Left ventricle myocardium superior (tissue), 1 donor: Measurements from ENCODE around the gene HAGHL. TPM values are rescaled to one million over a fixed set of nuclear protein-coding genes. Genes with fewer than 3 reads are reported as not detected.

Source experiments
- ATAC-seq: fragments of 200-7000 bp; cut with Tn5 transposase; one replicate; pipeline ENCODE4 v1.9.1; 2020; ENCODE audit warnings: mild to moderate bottlenecking, moderate library complexity
- DNase-seq: peaks from one replicate; pipeline ENCODE4 v3.0.0-alpha.2; 2020
- intact Hi-C: fragments of 100-400 bp; cut with micrococcal nuclease; formaldehyde crosslinking; loops from one replicate; pipeline ENCODE4 v1.11.0; 2022
- microRNA-seq: library from miRNA; unstranded; fragments of <30 nt; microRNA quantifications from one replicate; pipeline ENCODE4 v1.2.0, GENCODE V29; 2020; ENCODE audit warnings: borderline number of aligned reads
- total RNA-seq: library from RNA; stranded (reverse); fragmentation: NEBNext Ultra II Directional; extraction: Animal tissue kit (Norgen Biotek cat#: 25700); gene quantifications from one replicate; pipeline ENCODE4 v1.2.1, GENCODE V29; 2021
- donor health status: DM: no; HTN: yes; CAD: no; lungs with severe emphysema.

Gene HAGHL
- total RNA-seq, 1 donor from 2014 or later, result 13.6 TPM

- intact Hi-C loops, result no loop called here
- ATAC-seq, result no peak
- DNase-seq, result no peak
Observed at GRCh38 chr16:777826-778225, 50.9 kb downstream of the HAGHL start.

- intact Hi-C loops, result no loop called here
- ATAC-seq, result no peak
- DNase-seq, result no peak
Observed at GRCh38 chr16:778447-778846, 51.5 kb downstream of the HAGHL start.

- DNase-seq (no peak), ATAC-seq (no peak)
- intact Hi-C loops, result no loop called here
Observed at GRCh38 chr16:778909-779527, 52.1 kb downstream of the HAGHL start.

Small RNAs within 50 kb of the gene (microRNA-seq; reads per million reads assigned to microRNA genes)
- gene MIR662, result not detected

Other genes with a start within 250 kb of the HAGHL start
- gene CAPN15, start 199.4 kb upstream of the HAGHL start, total RNA-seq, result 17.8 TPM
- not detected for gene PRR35, start 166.7 kb upstream of the HAGHL start, total RNA-seq
- 0.52 TPM for gene NHLRC4, start 160.1 kb upstream of the HAGHL start, total RNA-seq
- 16.9 TPM for gene PIGQ, start 157.1 kb upstream of the HAGHL start, total RNA-seq
- 11.4 TPM for gene RAB40C, start 137.0 kb upstream of the HAGHL start, total RNA-seq
- gene WFIKKN1, start 96.1 kb upstream of the HAGHL start, total RNA-seq, result 0.10 TPM
- 62.2 TPM for gene METTL26, start 90.8 kb upstream of the HAGHL start, total RNA-seq
- gene MCRIP2, start 85.3 kb upstream of the HAGHL start, total RNA-seq, result 187 TPM
- gene WDR90, start 77.7 kb upstream of the HAGHL start, total RNA-seq, result 10.9 TPM
- 88.8 TPM for gene RHOT2, start 59.0 kb upstream of the HAGHL start, total RNA-seq
- gene RHBDL1, start 51.4 kb upstream of the HAGHL start, total RNA-seq, result 1.9 TPM
- 144 TPM for gene STUB1, start 46.7 kb upstream of the HAGHL start, total RNA-seq
- 49.0 TPM for gene JMJD8, start 42.8 kb upstream of the HAGHL start, total RNA-seq
- 8.3 TPM for gene WDR24, start 36.7 kb upstream of the HAGHL start, total RNA-seq
- 0.99 TPM for gene FBXL16, start 21.3 kb upstream of the HAGHL start, total RNA-seq
- 57.9 TPM for gene METRN, start 12.0 kb upstream of the HAGHL start, total RNA-seq
- gene ANTKMT, start 6.0 kb upstream of the HAGHL start, total RNA-seq, result 31.2 TPM
- gene CCDC78, start 663 bp upstream of the HAGHL start, total RNA-seq, result 0.50 TPM
- gene CIAO3, start 13.9 kb downstream of the HAGHL start, total RNA-seq, result 34.5 TPM
- 4.6 TPM for gene MSLN, start 33.6 kb downstream of the HAGHL start, total RNA-seq
- 8.7 TPM for gene RPUSD1, start 61.3 kb downstream of the HAGHL start, total RNA-seq
- gene CHTF18, start 61.5 kb downstream of the HAGHL start, total RNA-seq, result 6.6 TPM
- gene GNG13, start 73.6 kb downstream of the HAGHL start, total RNA-seq, result not detected
- 6.0 TPM for gene LMF1, start 243.9 kb downstream of the HAGHL start, total RNA-seq